PFSK-1 (cell line): Measurements from ENCODE around the gene BLCAP.

Experiments used
- FOXP2 ChIP-seq: optimal IDR thresholded peaks from 2 replicates; pipeline ENCODE3; 2011; ENCODE audit warnings: borderline replicate concordance, control low read depth, inconsistent platforms; ENCODE audit not compliant: insufficient read depth; ENCODE audit errors: extremely low read length, extremely low read depth
- POLR2AphosphoS5 ChIP-seq: IDR thresholded peaks from 2 replicates; pipeline ENCODE4 v1.6.1; 2012; ENCODE audit warnings: low read depth, mild to moderate bottlenecking, control low read depth, low read length, moderate library complexity
- REST ChIP-seq, 2 experiments: IDR thresholded peaks; 2 replicates each; pipeline versions ENCODE4 v1.6.1 to v1.8.0; 2011 to 2012; ENCODE audit warnings: low read depth in 2 of 2, low read length in 2 of 2, control low read depth in 1 of 2, inconsistent platforms in 1 of 2, mild to moderate bottlenecking in 1 of 2, moderate library complexity in 1 of 2; ENCODE audit not compliant: insufficient read depth in 1 of 2
- SIN3A ChIP-seq: IDR thresholded peaks from 2 replicates; pipeline ENCODE4 v1.6.1; 2012; ENCODE audit warnings: mild to moderate bottlenecking, low read length, moderate library complexity, borderline replicate concordance; ENCODE audit not compliant: insufficient read depth
- TAF1 ChIP-seq: IDR thresholded peaks from 2 replicates; pipeline ENCODE4 v1.6.1; 2012; ENCODE audit warnings: low read length, control low read depth, borderline replicate concordance; ENCODE audit not compliant: insufficient read depth

GRCh38 chr20:37494796-37495195 lies 32.9 kb downstream of the BLCAP start:
- TF ChIP-seq SIN3A: no peak
- TF ChIP-seq POLR2AphosphoS5: no peak
- TF ChIP-seq REST (IDR thresholded peaks at IDR 0.05; ENCODE audit: insufficient read depth in 1 of 2, low read depth in 2 of 2, low read length in 2 of 2): no peak
- no peak for TF ChIP-seq TAF1
- no peak for TF ChIP-seq FOXP2
